Ammon's horn (tissue), 1 donor: Measurements from ENCODE around the gene DBH.

Experiments used
- DNase-seq: peaks from one replicate; pipeline ENCODE4 v3.0.0-alpha.2; 2016; ENCODE audit warnings: low spot score

Gene DBH

DNA sequence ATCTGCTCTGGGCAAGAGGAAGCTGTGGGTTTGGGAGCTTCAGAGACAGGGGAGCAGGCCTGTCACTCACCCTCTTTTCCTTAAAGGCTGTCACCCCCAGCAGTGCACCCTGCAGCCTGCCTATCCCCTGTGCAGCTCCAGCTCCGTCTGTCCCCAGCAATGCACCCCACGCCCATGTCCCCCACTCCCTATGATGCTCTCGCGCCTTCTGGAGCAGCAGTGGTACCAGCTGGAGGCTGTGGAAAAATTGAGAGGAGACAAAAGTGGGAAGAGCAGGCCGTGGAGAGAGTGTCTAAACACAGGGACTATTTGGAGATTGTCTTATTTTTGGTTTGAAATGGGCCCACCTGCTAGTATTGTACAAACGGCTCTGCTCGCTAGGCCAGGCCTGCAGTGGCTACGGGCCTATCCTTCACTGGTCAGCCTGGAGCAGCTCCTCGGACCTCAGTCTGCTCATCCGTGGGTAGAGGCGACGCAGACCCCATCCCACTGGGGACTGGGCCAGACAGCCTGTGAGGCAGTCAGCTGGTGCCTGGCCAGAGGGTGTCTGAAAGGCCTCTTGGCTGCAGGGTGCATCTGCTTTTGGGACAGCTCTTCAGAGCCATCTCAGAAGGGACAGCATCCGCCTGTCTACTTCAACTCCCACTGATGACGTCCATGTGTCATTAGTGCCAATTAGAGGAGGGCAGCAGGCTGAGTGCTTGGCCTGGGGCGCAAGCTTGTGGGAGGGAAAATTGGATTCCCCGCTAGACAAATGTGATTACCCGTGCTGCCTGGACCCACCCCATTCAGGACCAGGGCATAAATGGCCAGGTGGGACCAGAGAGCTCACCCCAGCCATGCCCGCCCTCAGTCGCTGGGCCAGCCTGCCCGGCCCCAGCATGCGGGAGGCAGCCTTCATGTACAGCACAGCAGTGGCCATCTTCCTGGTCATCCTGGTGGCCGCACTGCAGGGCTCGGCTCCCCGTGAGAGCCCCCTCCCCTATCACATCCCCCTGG, at the start of gene DBH:
TSS of gene DBH (plus strand) at position 831 of the 999 bp plus-strand sequence. CDS start at position 840, 9 bp downstream.
- DNase-seq = no peak

DNA sequence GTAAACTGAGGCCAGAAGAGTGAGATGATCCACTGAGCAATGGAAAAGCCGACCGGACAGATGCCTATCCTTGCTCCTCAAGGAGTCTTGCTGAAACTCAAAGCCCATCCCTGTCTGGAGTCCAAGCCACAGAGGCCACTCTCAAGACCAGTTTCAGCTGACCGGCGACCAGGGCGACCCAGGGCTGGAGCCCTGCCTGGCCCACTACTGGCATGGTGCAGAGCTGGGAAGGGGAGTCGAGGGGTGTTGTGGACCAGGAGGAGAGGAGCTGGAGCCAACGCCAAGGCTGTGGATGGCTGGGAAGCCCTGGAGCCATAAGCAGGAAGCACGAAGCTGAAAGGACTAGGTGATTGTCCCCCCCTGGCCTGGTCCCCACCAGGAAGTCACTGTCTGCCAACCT, 49.1 kb upstream of the DBH start:
- DNase-seq = no peak

DNA sequence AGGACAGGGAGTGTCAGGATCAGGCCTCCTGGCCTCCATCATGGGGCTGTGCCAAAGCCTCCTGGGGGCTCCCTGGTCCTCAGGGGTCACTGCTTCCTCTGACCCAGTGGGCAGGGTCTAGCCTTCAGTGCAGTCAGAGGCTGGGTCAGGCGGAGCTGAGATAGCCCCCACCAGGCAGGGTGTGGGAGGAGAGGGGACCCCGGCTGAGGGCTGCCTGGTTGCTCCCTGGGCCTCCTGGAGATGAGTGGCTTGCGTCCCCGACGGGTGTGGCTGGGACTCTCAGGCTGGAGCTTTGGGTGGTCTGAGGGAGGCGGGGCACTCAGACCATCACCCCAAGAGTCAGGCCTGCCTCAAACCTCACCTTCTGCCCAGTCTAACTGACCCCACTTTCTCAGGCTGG, 48.7 kb upstream of the DBH start:
- DNase-seq = no peak

GRCh38 chr9:133589454-133590227, 46.5 kb upstream of the DBH start:
- no peak for DNase-seq

GRCh38 chr9:133590231-133590855, 45.8 kb upstream of the DBH start:
- no peak for DNase-seq

GRCh38 chr9:133591116-133591910, 44.9 kb upstream of the DBH start:
- no peak for DNase-seq

DNA sequence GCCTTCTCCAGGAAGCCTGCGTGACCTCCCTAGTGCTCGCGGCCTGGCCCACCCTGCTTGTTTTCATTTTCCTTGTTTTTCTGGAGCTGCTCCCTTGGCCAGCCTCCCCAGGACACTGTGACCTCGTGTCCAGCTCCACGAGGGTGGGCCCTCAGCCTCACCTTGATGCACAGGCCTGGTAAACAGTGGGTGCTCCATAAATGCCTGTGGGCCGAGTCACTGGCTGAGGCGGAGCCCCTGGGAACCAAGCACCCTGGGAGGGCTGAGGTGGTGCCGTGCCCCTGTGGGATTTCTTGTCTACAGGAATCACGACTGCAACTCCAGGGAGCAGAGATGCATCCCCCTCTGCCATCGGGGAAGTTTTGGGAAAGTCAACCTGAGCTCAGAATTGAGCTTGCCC, 44.2 kb upstream of the DBH start:
- DNase-seq = no peak

GRCh38 chr9:133592731-133593409, 43.3 kb upstream of the DBH start:
- no peak for DNase-seq

DNA sequence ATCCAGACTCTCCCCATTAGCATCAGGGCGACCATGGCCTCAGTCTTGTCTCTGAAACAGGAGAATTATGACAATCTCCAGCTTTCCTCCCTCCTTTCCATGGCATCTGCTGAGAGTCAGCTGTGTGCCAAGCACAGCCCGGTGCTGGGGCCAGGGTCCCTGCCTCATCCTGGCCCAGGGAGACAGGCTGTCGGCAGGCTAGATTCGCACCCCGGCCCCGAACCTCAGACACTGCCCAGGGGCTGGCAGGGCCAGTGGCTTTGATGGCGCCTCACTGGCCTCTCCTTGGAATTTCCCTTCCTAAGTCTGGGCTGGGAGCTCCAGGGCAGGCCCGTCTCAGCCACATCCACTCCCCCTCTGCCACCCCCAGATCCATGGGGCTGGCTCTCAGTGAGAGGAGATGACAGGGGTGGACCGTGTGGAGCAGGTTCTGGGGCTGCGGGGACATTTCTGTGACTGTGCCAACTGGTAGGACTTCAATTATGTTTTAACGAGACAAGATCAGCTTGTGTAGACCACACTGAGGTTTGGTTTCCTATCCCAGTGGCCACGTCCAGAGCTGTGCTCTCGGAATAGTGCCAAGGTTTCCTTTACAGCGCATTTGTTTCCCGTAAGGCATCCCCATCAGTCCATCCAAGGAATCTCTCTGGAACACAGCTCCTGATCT, 42.4 kb upstream of the DBH start:
- DNase-seq = no peak

- DNase-seq = no peak
Measured at GRCh38 chr9:133594310-133594709, 41.9 kb upstream of the DBH start.

- no peak for DNase-seq
Measured at GRCh38 chr9:133595910-133596309, 40.3 kb upstream of the DBH start.

DNA sequence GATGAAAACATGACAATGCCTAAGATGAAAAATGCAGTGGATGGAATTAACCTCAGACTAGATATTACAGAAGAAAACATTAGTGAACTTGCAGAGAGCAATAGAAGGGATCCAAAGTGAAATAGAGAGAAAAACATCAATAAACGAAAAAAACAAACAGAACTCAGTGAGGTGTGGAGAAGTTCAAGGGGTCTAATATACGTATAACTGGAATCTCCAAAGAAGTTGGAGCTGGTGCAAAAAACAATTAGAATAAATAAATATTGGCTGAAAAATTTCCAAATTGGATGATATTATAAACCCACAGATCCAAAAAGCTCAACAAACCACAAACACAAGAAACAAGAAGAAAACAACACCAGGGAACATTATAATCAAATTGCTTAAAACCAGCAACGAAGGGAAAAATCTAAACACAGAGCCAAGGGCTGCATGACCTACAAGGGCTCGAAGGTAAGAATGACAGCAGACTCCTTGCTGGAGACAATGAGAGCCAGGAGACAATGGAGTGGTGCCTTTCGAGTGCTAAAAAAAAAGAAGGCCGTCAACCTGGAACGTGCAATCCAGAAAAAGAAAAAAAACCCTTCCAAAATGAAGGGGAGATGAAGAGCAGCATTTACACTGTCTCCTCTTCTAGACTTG, 38.7 kb upstream of the DBH start:
- no peak for DNase-seq

GRCh38 chr9:133598978-133599377, 37.2 kb upstream of the DBH start:
- no peak for DNase-seq

GRCh38 chr9:133599470-133600173, 36.5 kb upstream of the DBH start:
- no peak for DNase-seq

GRCh38 chr9:133600739-133601138, 35.4 kb upstream of the DBH start:
- DNase-seq = no peak

GRCh38 chr9:133601746-133602145, 34.4 kb upstream of the DBH start:
- no peak for DNase-seq

DNA sequence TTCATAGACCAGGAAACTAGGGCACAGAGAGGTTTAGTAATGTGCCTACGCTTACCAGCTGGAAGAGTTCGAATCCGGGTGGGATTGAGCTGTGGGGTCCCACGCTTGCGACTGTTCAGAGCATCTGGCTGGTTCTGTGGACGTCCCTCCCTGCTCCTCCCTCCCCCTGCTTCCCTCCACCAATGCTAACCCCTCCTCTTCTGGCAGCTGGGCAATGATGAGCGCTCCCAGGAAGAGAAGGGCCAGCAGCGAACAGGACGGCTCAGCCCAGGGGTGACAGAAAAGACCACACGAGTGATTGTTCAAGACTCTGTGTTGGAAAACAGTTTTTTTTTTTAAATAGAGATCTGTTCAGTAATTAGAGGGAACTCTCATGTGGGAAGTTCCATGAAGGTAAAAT, 33.9 kb upstream of the DBH start:
- no peak for DNase-seq

GRCh38 chr9:133603135-133603927, 32.8 kb upstream of the DBH start:
- no peak for DNase-seq

DNA sequence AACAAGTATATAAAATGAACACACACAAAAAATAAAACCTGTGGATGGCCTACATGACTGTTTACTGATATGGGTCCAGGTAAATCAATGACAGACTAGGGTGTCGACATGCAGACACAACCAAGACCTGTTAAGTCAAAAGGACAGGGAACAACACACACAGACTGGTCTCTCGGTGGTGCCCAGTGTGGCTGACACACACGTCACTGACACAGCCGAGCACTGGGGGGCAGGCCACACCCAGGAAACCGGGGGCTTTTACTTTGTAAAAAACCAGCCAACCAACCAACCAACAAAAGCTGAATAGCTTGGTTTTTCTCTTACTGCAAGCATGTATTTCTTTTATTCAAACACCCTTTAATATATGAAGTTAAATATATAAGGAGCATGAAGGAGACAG, 31.9 kb upstream of the DBH start:
- DNase-seq = no peak
